Left lung (tissue), 10 donors: ENCODE measurements around the gene PCDHGA5. TPM values are rescaled to one million over a fixed set of nuclear protein-coding genes. Genes with fewer than 3 reads are reported as not detected.
"Not testable (repeated sequence)": the region's sequence is repeated elsewhere in the genome, so short reads cannot be mapped to it uniquely, and the experiment has no call there.

Experiments
- ATAC-seq: fragments of 200-7000 bp; cut with Tn5 transposase; one replicate; pipeline ENCODE4 v1.9.1; 2020; ENCODE audit warnings: moderate library complexity
- DNase-seq, 4 donors: peaks; one replicate each; pipeline ENCODE4 v3.0.0-alpha.2; 2013 to 2020
- H3K27ac ChIP-seq, 2 donors: fragments of 200-600 bp; sonication (generic) in 1 of 2; one replicate each; pipeline versions ENCODE4 v1.5.0 to v1.8.0; 2020 to 2021
- H3K27me3 ChIP-seq, 2 donors: fragments of 200-600 bp; sonication (generic) in 1 of 2; one replicate each; pipeline versions ENCODE4 v1.5.0 to v1.8.0; 2020 to 2021
- H3K36me3 ChIP-seq, 2 donors: fragments of 200-600 bp; sonication (generic) in 1 of 2; one replicate each; pipeline versions ENCODE4 v1.5.0 to v1.8.0; 2020 to 2021
- H3K4me1 ChIP-seq, 2 donors: fragments of 200-600 bp; one replicate each; pipeline ENCODE4 v1.8.0; 2021
- H3K4me3 ChIP-seq, 2 donors: fragments of 200-600 bp; sonication (generic) in 1 of 2; one replicate each; pipeline versions ENCODE4 v1.5.0 to v1.8.0; 2020 to 2021; ENCODE audit warnings: mild to moderate bottlenecking in 1 of 2
- H3K9me3 ChIP-seq, 2 donors: fragments of 200-600 bp; sonication (generic) in 1 of 2; one replicate each; pipeline versions ENCODE4 v1.5.0 to v1.8.0; 2020 to 2021
- CTCF ChIP-seq, 2 donors: fragments of 200-600 bp; sonication (generic) in 1 of 2; IDR thresholded peaks; one replicate each; pipeline versions ENCODE4 v1.5.0 to v1.8.0; 2021; ENCODE audit warnings: antibody characterized with exemption in 2 of 2
- intact Hi-C, 2 donors: fragments of 100-400 bp; cut with DNase I; formaldehyde crosslinking; loops; one replicate each; pipeline versions ENCODE4 v1.11.2 to v1.14.2; 2022
- polyA plus RNA-seq, 6 donors: library from polyadenylated mRNA; unstranded; fragments of 120-200 nt; gene quantifications; one replicate each; pipeline ENCODE4 v1.2.1, GENCODE V29; 2013; ENCODE audit not compliant: insufficient read length in 6 of 6
- total RNA-seq, 2 donors: library from RNA; stranded (reverse); fragmentation: NEBNext Ultra II Directional; extraction: Animal tissue kit (Norgen Biotek cat#: 25700); gene quantifications; one replicate each; pipeline ENCODE4 v1.2.1, GENCODE V29; 2021
- donor health status: DM: no; HTN: yes; CAD: no.
- donor health status: DM: no; HTN: no; CAD: no.

PCDHGA5 gene
- total and polyA plus RNA-seq, 8 donors, result 1.3 to 5.0 (median 3.7) TPM

DNA sequence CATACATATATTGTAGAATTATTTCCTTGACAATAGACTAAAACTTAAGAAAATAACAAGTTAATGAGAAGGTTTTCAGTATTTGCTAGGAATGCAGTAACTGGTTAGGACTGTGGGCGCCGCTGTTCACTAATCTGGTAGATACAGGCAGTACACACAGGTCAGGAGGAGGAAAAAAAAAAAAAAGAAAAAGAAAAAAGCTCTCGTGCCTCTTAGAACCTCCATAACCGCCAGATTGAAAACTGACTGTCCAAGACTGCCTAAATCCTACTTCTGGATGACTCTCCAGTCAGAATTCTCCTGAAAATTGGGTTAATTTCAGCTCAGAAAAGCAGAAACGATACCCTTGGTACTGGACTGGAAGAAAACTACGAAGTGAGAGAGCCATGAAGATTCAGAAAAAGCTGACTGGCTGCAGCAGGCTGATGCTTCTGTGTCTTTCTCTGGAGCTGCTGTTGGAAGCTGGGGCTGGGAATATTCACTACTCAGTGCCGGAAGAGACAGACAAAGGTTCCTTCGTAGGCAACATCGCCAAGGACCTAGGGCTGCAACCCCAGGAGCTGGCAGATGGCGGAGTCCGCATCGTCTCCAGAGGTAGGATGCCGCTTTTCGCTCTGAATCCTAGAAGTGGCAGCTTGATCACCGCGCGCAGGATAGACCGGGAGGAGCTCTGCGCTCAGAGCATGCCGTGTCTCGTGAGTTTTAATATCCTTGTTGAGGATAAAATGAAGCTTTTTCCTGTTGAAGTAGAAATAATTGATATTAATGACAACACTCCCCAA lies 33.5 kb upstream of the PCDHGA5 start, which contains the start of gene PCDHGA1:
PCDHGA1 (plus strand) TSS at position 216 of the 782 bp plus-strand sequence.
- H3K27ac ChIP-seq, result no peak within 1 kb of the TSS

DNA sequence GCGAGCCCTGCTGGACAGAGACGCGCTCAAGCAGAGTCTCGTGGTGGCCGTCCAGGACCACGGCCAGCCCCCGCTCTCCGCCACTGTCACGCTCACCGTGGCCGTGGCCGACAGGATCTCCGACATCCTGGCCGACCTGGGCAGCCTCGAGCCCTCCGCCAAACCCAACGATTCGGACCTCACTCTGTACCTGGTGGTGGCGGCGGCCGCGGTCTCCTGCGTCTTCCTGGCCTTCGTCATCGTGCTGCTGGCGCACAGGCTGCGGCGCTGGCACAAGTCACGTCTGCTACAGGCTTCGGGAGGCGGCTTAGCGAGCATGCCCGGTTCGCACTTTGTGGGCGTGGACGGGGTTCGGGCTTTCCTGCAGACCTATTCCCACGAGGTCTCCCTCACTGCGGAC lies 31.4 kb upstream of the PCDHGA5 start:
- H3K4me1 ChIP-seq, H3K4me3 ChIP-seq, ATAC-seq, H3K36me3 ChIP-seq, DNase-seq, H3K27ac ChIP-seq: not testable (repeated sequence)
- Histone ChIP-seq H3K9me3 (peaks cover 0 to 90% of the 10 kb centered on the region in 2 donors), H3K27me3 (peaks cover 21 to 81% of the 10 kb centered on the region in 2 donors)
- intact Hi-C loops, result loop anchor here in 1 of 2 donors (10.0 kb wide), 1 partner anchor 222 kb away; no protein-coding TSS in a partner anchor

More for the DNA sequence above, 33.5 kb upstream of the PCDHGA5 start, which contains the start of gene PCDHGA1:
- intact Hi-C loops, result loop anchor here in 1 of 2 donors (10.0 kb wide), 1 partner anchor 224 kb away; no protein-coding TSS in a partner anchor
- H3K9me3 ChIP-seq, result peaks cover 0 to 87% of the 10 kb centered on the region in 2 donors
- ATAC-seq, result no peak
- TF ChIP-seq CTCF (IDR thresholded peaks at IDR 0.05), result no peak
- H3K4me3 ChIP-seq, result no peak within 1 kb of the TSS
- H3K36me3 ChIP-seq, result no peaks in the 10 kb centered on the region
- H3K27me3 ChIP-seq, result peaks cover 21 to 81% of the 10 kb centered on the region in 2 donors
- no peak for DNase-seq
- H3K4me1 ChIP-seq, result no peaks in the 10 kb centered on the region

GRCh38 chr5:141338538-141339306 lies 25.2 kb upstream of the PCDHGA5 start, which contains the start of gene PCDHGA2:
Gene PCDHGA2 (plus strand): TSS chr5:141338760.
- no peak within 1 kb of the TSS for H3K27ac ChIP-seq
- peaks cover 8 to 83% of the 10 kb centered on the region in 2 donors for H3K27me3 ChIP-seq
- DNase-seq (peak in 1 of 4 donors; percentile 51), ATAC-seq (no peak)
- H3K36me3 ChIP-seq, result no peaks in the 10 kb centered on the region
- peaks cover 0 to 87% of the 10 kb centered on the region in 2 donors for H3K9me3 ChIP-seq
- intact Hi-C loops, result loop anchor here in 1 of 2 donors (10.0 kb wide), 1 partner anchor 216 kb away; no protein-coding TSS in a partner anchor
- no peak within 1 kb of the TSS for H3K4me3 ChIP-seq
- no peaks in the 10 kb centered on the region for H3K4me1 ChIP-seq
- no peak for TF ChIP-seq CTCF (IDR thresholded peaks at IDR 0.05)

GRCh38 chr5:141340781-141341354 lies 23.1 kb upstream of the PCDHGA5 start:
- peaks cover 0 to 83% of the 10 kb centered on the region in 2 donors for H3K27me3 ChIP-seq
- peaks cover 0 to 88% of the 10 kb centered on the region in 2 donors for H3K9me3 ChIP-seq
- H3K36me3 ChIP-seq, ATAC-seq, DNase-seq, H3K4me3 ChIP-seq, H3K4me1 ChIP-seq, H3K27ac ChIP-seq: not testable (repeated sequence)
- intact Hi-C loops, result loop anchor here in 1 of 2 donors (10.0 kb wide), 1 partner anchor 224 kb away; no protein-coding TSS in a partner anchor

DNA sequence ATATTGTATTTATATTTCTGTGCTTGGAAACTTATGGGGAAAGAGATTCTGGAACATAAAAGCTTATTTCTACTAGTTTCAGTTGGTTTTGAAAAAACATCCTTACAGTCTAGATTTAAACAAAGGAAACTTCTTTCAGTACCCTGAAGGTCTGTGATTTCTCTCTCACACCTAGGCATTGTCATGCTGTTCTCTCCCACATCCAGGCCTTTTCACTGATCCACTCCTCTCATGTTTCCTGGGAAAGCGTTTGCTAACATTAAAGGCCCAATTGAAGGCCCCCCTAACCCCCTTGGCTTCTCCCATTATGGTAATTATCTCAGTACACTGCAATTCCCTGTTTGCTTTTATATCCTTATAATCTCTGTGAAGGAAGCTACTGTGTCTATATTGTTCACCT lies 21.2 kb upstream of the PCDHGA5 start:
- no peaks in the 10 kb centered on the region for H3K4me1 ChIP-seq
- no peaks in the 10 kb centered on the region for H3K36me3 ChIP-seq
- H3K9me3 ChIP-seq, result peaks cover 0 to 88% of the 10 kb centered on the region in 2 donors
- no peak overlapping the region for H3K4me3 ChIP-seq
- no peak for TF ChIP-seq CTCF (IDR thresholded peaks at IDR 0.05)
- H3K27ac ChIP-seq, result no peak overlapping the region
- ATAC-seq (no peak), DNase-seq (no peak)
- intact Hi-C loops, result loop anchor here in 1 of 2 donors (10.0 kb wide), 1 partner anchor 222 kb away; no protein-coding TSS in a partner anchor
- peaks cover 0 to 90% of the 10 kb centered on the region in 2 donors for H3K27me3 ChIP-seq
